GM18909 (cell line): Measurements from ENCODE around the gene ERICH4.
"Not testable (repeated sequence)": the region's sequence is repeated elsewhere in the genome, so short reads cannot be mapped to it uniquely, and the experiment has no call there.

Experiments
- ATAC-seq: cut with Tn5 transposase; IDR thresholded peaks from one replicate; pipeline ENCODE4 v1.9.1; 2021; ENCODE audit warnings: mild to moderate bottlenecking; ENCODE audit not compliant: unreplicated experiment, poor library complexity

ERICH4 gene

GRCh38 chr19:41442473-41443355 lies at the start of gene ERICH4:
ERICH4 (plus strand) TSS chr19:41443156; CDS start chr19:41443170, 14 bp downstream.
- ATAC-seq: no peak

- ATAC-seq: no peak
Measured at GRCh38 chr19:41395355-41395754, 47.6 kb upstream of the ERICH4 start.

- peak; percentile 88 for ATAC-seq
Measured at GRCh38 chr19:41397086-41398049, 45.6 kb upstream of the ERICH4 start, which contains the start of the genes BCKDHA and EXOSC5. BCKDHA (plus strand) TSS chr19:41397818; CDS start chr19:41397828, 10 bp downstream. EXOSC5 (minus strand) TSS chr19:41397359; CDS start chr19:41397328, 31 bp downstream.

GRCh38 chr19:41398050-41398418 lies 44.9 kb upstream of the ERICH4 start:
- ATAC-seq: no peak

GRCh38 chr19:41398598-41398997 lies 44.4 kb upstream of the ERICH4 start:
- ATAC-seq: no peak

GRCh38 chr19:41399091-41399490 lies 43.9 kb upstream of the ERICH4 start:
- no peak for ATAC-seq

GRCh38 chr19:41399525-41399924 lies 43.4 kb upstream of the ERICH4 start:
- no peak for ATAC-seq

GRCh38 chr19:41401483-41401882 lies 41.5 kb upstream of the ERICH4 start:
- ATAC-seq: no peak

GRCh38 chr19:41402010-41402409 lies 40.9 kb upstream of the ERICH4 start:
- no peak for ATAC-seq

- ATAC-seq: no peak
Measured at GRCh38 chr19:41403181-41403970, 39.6 kb upstream of the ERICH4 start.

- no peak for ATAC-seq
Measured at GRCh38 chr19:41405776-41406175, 37.2 kb upstream of the ERICH4 start.

GRCh38 chr19:41407271-41407670 lies 35.7 kb upstream of the ERICH4 start:
- no peak for ATAC-seq

- no peak for ATAC-seq
Measured at GRCh38 chr19:41408256-41408655, 34.7 kb upstream of the ERICH4 start.

- not testable (repeated sequence) for ATAC-seq
Measured at GRCh38 chr19:41408846-41409245, 34.1 kb upstream of the ERICH4 start.

GRCh38 chr19:41409288-41409687 lies 33.7 kb upstream of the ERICH4 start:
- ATAC-seq: no peak

GRCh38 chr19:41410336-41411054 lies 32.5 kb upstream of the ERICH4 start:
- no peak for ATAC-seq

GRCh38 chr19:41411100-41411967 lies 31.6 kb upstream of the ERICH4 start:
- ATAC-seq: no peak

GRCh38 chr19:41411968-41412265 lies 31.0 kb upstream of the ERICH4 start:
- ATAC-seq: no peak

GRCh38 chr19:41412953-41413352 lies 30.0 kb upstream of the ERICH4 start:
- ATAC-seq: no peak
